ENCODE data around the gene SH2D1B.

DNA sequence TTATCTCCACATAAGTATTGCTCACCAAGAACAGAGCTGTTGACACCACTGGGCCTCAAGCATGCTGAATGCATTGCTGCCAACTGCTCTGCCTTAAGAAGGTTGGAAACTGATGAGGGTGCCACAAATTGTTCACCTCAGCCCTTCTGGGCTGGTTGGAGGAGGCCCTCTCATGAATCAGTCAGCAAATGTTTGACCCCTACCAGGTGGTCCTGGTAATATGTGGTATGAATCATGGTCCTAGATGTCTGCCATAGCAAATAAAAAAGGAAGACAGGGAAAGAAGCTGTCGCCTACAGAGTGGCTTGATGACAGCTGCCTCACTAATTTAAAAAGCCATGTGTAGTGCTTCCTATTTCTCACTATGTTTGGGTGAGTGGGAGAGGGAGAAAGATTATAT, 47.4 kb downstream of the SH2D1B start:
- no peak for TF ChIP-seq EZH2 (IDR thresholded peaks at IDR 0.05; ENCODE audit: borderline replicate concordance, low read depth, low read length, poor library complexity, severe bottlenecking)
- TF ChIP-seq, protein P1, sequence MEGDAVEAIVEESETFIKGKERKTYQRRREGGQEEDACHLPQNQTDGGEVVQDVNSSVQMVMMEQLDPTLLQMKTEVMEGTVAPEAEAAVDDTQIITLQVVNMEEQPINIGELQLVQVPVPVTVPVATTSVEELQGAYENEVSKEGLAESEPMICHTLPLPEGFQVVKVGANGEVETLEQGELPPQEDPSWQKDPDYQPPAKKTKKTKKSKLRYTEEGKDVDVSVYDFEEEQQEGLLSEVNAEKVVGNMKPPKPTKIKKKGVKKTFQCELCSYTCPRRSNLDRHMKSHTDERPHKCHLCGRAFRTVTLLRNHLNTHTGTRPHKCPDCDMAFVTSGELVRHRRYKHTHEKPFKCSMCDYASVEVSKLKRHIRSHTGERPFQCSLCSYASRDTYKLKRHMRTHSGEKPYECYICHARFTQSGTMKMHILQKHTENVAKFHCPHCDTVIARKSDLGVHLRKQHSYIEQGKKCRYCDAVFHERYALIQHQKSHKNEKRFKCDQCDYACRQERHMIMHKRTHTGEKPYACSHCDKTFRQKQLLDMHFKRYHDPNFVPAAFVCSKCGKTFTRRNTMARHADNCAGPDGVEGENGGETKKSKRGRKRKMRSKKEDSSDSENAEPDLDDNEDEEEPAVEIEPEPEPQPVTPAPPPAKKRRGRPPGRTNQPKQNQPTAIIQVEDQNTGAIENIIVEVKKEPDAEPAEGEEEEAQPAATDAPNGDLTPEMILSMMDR (conservative IDR thresholded peaks at IDR 0.05; ENCODE audit: low read depth, low read length): no peak
